Osteoblast (primary cell): ENCODE measurements around the gene C9orf57. TPM values are rescaled to one million over a fixed set of nuclear protein-coding genes. Genes with fewer than 3 reads are reported as not detected.

ENCODE experiments used
- DNase-seq: peaks from one replicate; pipeline ENCODE4 v3.0.0; 2011; ENCODE audit warnings: low spot score, mixed read lengths; ENCODE audit not compliant: insufficient read length; ENCODE audit errors: missing footprints
- H2AFZ ChIP-seq: 2 replicates; pipeline ENCODE4 v1.6.0; 2011; ENCODE audit warnings: mild to moderate bottlenecking, low read length
- H3K27ac ChIP-seq: 2 replicates; pipeline ENCODE4 v1.5.1; 2011; ENCODE audit warnings: mild to moderate bottlenecking, low read depth, low read length, moderate library complexity
- H3K27me3 ChIP-seq: 2 replicates; pipeline ENCODE4 v1.6.0; 2012; ENCODE audit warnings: mild to moderate bottlenecking, control low read depth, inconsistent platforms, low read length, moderate library complexity; ENCODE audit not compliant: insufficient read depth
- H3K36me3 ChIP-seq: 2 replicates; pipeline ENCODE4 v1.5.1; 2011; ENCODE audit warnings: mild to moderate bottlenecking, low read length, control low read depth, moderate library complexity; ENCODE audit not compliant: insufficient read depth
- H3K4me1 ChIP-seq: 2 replicates; pipeline ENCODE4 v1.5.1; 2011; ENCODE audit warnings: mild to moderate bottlenecking, low read length, control low read depth, moderate library complexity; ENCODE audit not compliant: insufficient read depth
- H3K4me2 ChIP-seq: 2 replicates; pipeline ENCODE4 v1.6.0; 2011; ENCODE audit warnings: mild to moderate bottlenecking, low read length; ENCODE audit not compliant: insufficient read depth
- H3K4me3 ChIP-seq: fragments of 200-600 bp; sonication (generic); 3 replicates; pipeline ENCODE4 v1.5.1; 2012; ENCODE audit warnings: mild to moderate bottlenecking, low read length, inconsistent platforms; ENCODE audit not compliant: insufficient read depth
- H3K79me2 ChIP-seq: 2 replicates; pipeline ENCODE4 v1.6.0; 2012; ENCODE audit warnings: mild to moderate bottlenecking, low read length, control low read depth, inconsistent platforms; ENCODE audit not compliant: insufficient read depth
- H3K9me3 ChIP-seq: 2 replicates; pipeline ENCODE4 v1.5.1; 2011; ENCODE audit warnings: low read depth, low read length, control low read depth
- H4K20me1 ChIP-seq: 2 replicates; pipeline ENCODE4 v1.6.0; 2012; ENCODE audit warnings: mild to moderate bottlenecking, low read length, control low read depth; ENCODE audit not compliant: insufficient read depth
- CTCF ChIP-seq: IDR thresholded peaks from 2 replicates; pipeline ENCODE4 v1.5.1; 2011; ENCODE audit warnings: mild to moderate bottlenecking, low read depth, low read length, moderate library complexity; ENCODE audit errors: extremely low read depth
- total RNA-seq: library from RNA; depleted of rRNA; stranded (reverse); fragments of >200 nt; gene quantifications from 2 replicates; pipeline ENCODE4 v1.2.3, GENCODE V29; 2012

C9orf57 gene
- total RNA-seq, 1 donor, result not detected

DNA sequence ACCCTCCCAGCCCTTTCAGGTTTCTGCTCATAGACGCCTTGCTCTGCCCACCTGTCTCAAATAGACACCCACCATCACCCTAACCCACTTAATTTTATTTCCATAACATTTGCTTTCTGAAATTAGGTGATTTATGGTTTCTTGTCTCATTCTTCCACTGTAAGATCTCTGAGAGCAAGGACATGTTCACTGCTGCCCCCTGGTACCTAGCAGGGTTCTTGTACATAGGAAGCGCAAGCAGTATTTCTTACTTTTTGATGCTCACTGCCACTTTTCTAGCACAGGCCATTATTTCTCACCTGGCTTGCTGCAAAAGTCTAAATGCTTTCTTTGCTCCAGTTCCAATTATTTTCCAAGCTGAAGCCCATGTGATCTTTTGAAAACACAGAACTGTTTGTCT lies 16.8 kb downstream of the C9orf57 start:
- Histone ChIP-seq H3K4me2 (no peak overlapping the region), H4K20me1 (no peaks in the 10 kb centered on the region), H3K27ac (no peak overlapping the region), H3K9me3 (no peaks in the 10 kb centered on the region), H3K36me3 (no peaks in the 10 kb centered on the region), H2AFZ (no peak overlapping the region), H3K79me2 (no peaks in the 10 kb centered on the region), H3K4me1 (peaks cover 6% of the 10 kb centered on the region), H3K27me3 (no peaks in the 10 kb centered on the region), H3K4me3 (no peak overlapping the region)
- DNase-seq, result no peak
- TF ChIP-seq CTCF, result no peak

- no peaks in the 10 kb centered on the region for H3K9me3 ChIP-seq
- H3K4me3 ChIP-seq, result no peak overlapping the region
- H3K79me2 ChIP-seq, result no peaks in the 10 kb centered on the region
- no peak overlapping the region for H2AFZ ChIP-seq
- no peaks in the 10 kb centered on the region for H4K20me1 ChIP-seq
- TF ChIP-seq CTCF, result no peak
- H3K4me2 ChIP-seq, result no peak overlapping the region
- no peak overlapping the region for H3K27ac ChIP-seq
- H3K36me3 ChIP-seq, result no peaks in the 10 kb centered on the region
- no peak for DNase-seq
- H3K27me3 ChIP-seq, result no peaks in the 10 kb centered on the region
- H3K4me1 ChIP-seq, result peaks cover 6% of the 10 kb centered on the region
Observed at GRCh38 chr9:72042928-72043327, 17.5 kb downstream of the C9orf57 start.

DNA sequence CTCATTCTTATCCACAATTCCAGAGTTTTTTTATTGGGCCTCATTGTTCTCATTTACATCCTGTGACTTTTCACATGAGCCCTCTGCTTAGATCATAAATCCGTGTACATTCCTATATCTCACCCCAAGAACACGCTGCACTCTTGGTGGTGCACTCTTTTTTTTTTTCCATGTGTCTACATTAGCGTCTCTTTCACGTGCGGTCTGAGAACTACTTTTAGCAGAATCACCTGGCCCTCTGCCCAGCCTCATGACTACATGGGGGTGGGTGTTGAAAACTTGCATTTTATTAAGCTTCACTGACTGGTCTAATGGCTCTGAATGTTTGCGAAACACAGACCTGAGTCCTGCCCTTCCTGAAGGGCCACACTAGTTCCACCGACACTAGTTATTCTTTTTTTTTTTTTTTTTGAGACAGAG lies 18.6 kb downstream of the C9orf57 start:
- TF ChIP-seq CTCF, result no peak
- no peaks in the 10 kb centered on the region for H3K9me3 ChIP-seq
- H3K4me2 ChIP-seq, result peak overlapping the region; percentile 43
- no peaks in the 10 kb centered on the region for H3K79me2 ChIP-seq
- no peak overlapping the region for H3K4me3 ChIP-seq
- no peak for DNase-seq
- no peaks in the 10 kb centered on the region for H3K27me3 ChIP-seq
- H3K4me1 ChIP-seq, result peaks cover 6% of the 10 kb centered on the region
- peak overlapping the region; percentile 42 for H2AFZ ChIP-seq
- no peaks in the 10 kb centered on the region for H3K36me3 ChIP-seq
- no peak overlapping the region for H3K27ac ChIP-seq
- no peaks in the 10 kb centered on the region for H4K20me1 ChIP-seq

DNA sequence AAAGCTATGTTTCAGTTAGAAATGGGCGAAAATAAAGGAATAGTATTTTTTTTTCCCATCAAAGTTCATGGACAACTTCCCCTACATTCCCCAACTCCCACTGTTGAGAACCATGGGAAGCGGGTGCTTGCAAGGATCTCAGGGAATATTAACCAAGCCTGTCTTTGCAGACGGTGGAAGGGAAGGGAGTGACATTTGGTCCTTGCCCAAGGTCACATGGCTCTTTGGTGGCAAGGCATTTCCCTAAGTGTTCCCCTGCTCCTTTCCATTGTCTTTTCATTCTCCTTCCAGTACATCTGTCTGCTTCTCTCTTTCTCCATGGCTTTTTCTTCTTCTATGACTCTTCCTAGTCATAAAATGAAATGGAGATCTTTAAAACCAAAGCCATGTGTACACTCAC lies 19.0 kb downstream of the C9orf57 start:
- no peaks in the 10 kb centered on the region for H4K20me1 ChIP-seq
- H3K79me2 ChIP-seq, result no peaks in the 10 kb centered on the region
- H3K9me3 ChIP-seq, result no peaks in the 10 kb centered on the region
- TF ChIP-seq CTCF, result no peak
- peak overlapping the region; percentile 42 for H2AFZ ChIP-seq
- H3K36me3 ChIP-seq, result no peaks in the 10 kb centered on the region
- DNase-seq, result no peak
- peak overlapping the region; percentile 10 for H3K27ac ChIP-seq
- no peak overlapping the region for H3K4me3 ChIP-seq
- peaks cover 6% of the 10 kb centered on the region for H3K4me1 ChIP-seq
- peak overlapping the region; percentile 43 for H3K4me2 ChIP-seq
- H3K27me3 ChIP-seq, result no peaks in the 10 kb centered on the region
